ENCODE results near the gene TAB2.
A peak's percentile ranks its signal among the peaks of the same experiment; 100 is the strongest.

Gene TAB2, protein sequence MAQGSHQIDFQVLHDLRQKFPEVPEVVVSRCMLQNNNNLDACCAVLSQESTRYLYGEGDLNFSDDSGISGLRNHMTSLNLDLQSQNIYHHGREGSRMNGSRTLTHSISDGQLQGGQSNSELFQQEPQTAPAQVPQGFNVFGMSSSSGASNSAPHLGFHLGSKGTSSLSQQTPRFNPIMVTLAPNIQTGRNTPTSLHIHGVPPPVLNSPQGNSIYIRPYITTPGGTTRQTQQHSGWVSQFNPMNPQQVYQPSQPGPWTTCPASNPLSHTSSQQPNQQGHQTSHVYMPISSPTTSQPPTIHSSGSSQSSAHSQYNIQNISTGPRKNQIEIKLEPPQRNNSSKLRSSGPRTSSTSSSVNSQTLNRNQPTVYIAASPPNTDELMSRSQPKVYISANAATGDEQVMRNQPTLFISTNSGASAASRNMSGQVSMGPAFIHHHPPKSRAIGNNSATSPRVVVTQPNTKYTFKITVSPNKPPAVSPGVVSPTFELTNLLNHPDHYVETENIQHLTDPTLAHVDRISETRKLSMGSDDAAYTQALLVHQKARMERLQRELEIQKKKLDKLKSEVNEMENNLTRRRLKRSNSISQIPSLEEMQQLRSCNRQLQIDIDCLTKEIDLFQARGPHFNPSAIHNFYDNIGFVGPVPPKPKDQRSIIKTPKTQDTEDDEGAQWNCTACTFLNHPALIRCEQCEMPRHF
- 230 to 326 (median 275) reads per million in 4 experiments for total RNA-seq

DNA sequence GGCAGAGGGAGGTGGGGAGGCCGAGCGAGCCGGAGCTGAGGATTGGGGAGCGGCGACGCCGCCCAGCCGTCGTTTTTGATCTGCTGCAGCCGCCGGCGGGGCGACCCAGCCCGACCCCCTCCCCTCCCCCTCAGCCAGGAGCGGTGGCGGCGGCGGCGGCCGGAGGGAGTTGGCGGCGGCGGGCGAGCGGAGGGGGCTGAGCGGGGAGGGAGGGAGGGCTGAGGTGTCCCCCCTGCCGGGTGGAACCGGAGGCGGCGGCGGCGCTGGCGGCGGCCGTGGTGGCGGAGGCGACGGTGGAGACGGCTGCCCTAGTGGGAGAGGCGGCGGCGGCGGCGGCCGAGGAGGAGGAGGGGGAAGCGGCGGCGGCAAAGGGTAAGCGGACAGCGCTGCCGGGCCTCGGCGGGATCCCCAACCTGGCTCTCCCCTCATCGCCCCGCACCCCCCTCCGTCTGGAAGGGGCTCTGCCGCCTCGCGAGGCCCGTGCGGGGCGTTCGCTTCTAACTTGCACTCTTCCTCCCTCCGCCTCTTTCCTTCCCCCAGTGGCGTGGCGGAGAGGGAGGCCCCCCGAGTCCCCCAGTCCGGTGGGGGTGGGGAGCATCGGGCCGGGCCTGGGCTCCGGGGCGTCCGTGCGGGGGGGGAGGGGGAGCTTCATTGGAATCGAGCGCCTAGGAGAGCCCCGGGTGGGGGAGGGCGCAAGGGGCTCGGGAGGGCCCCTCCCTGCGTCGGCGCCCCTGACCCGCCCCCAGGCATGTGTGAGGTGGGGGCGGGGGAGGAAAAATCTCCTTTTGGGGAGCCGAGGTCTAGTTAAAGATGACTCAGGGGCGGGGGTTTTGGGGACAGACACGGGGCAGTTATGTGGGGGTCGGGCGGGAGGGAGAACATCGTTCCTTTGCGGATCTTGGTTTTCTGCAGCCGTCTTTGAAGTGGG is at the start of gene TAB2:
TAB2 (plus strand) TSS at position 69 of the 928 bp plus-strand sequence. CDS start 52,286 bp downstream, outside the sequence.
- peak; percentile 51 for DNase-seq

GRCh38 chr6:149268146-149268545 is 49.4 kb upstream of the TAB2 start:
- DNase-seq = no peak

DNA sequence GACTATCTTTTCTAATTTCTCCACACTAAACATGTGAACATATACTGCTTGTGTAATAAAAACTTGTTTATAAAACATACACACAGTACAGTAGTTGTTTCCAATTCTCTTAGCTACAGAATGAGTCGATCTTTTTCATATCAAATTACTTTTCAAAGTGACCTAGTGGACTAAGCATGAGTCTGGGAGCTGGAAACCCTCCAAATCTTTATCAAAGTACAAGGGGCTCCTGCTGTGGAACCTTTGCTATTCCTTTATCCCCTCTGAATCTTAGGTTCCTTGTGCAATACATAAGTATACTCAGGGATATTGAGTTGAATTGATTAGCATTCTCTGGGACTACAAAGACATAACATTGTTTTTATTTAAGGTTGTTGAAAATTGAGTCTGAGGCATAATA is 48.7 kb upstream of the TAB2 start:
- DNase-seq = no peak

DNA sequence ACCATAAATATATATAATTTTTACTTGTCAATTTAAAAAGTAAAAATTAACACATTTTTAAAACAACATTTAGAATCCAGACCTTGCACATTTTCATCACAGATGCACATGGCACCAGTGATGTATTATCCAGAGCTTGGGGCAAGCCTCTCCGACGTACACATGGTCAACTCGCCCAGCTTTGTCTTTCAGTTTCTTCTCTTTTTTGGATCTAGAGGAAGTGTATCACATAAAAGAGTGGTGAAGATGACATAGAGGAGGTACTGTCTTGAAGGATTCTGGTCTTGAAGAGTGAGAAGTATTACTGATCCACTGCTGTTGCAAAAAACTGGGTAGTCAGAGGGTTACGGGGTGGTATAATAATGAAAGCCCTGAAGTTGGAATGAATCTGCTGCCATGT is 46.9 kb upstream of the TAB2 start:
- no peak for DNase-seq

DNA sequence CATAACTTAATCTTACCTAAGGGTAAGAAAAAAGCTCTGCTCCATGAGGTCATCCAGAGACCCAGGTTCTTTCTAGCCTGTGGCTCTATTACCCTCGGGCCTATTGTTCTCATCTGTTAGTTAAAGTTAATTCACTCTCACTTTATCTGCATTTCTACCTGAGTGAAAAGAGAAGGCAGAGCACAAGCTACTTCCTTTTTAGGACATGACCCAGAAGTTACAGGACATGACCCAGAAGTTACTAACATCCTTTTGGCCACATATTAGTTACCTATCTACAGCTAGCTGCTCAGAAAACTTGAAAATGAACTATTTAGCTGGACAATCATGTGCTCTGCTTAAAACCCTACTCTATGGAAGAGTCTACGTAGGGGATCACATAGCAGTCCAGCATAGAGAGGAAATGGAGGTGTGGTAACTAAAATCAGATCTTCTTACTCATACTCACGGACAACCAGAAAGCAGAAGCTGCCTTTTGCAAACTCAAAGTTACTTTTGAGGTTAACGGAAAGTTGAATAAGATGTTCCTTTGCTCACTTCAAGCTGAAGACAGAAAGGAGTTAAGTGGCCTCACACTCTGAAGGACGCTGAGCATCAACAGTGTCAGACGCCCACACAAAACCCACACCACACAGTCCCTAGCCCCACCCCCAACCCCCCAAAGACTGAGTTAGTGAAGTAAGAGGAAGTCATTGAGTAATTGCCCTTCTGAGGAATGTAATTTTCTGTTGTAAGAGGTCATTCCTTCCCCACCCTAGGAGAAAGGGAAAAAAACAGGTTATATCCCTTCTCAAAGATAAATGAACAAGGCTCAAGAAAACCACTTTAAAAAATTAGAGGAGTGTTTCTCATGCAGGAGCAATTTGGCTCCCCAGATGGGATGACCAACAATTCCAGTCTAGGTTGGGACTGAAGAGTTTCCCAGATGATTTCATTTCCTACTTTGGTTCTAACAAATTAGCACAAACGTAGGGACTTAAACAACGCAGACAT is 45.9 kb upstream of the TAB2 start:
- peak; percentile 6 for DNase-seq

- DNase-seq = no peak
These were observed 44.2 kb upstream of the TAB2 start for GRCh38 chr6:149273318-149273717.

- no peak for DNase-seq
These were observed 41.9 kb upstream of the TAB2 start for GRCh38 chr6:149275621-149276020.

- no peak for DNase-seq
These were observed 39.9 kb upstream of the TAB2 start for GRCh38 chr6:149277621-149278020.

- DNase-seq = no peak
These were observed 38.5 kb upstream of the TAB2 start for GRCh38 chr6:149278997-149279396.

DNA sequence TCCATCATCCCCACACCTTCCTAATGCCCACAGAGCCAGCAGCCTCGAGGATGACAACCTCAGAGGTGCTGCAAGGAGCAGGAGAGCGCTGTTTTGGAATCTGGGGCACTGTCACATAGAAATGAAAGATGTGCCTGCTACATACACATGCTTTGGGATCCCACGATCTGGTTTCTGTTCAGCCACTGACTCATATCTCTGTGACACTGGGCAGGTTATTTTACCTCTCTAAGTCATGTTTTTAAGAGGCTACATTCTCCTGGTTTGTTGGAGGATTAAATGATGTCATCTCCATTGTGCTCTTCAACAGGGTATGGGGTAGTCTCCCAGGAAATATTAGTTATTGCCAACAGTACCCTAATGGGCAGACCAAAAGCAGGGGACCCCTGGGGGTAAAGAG is 32.6 kb upstream of the TAB2 start:
- DNase-seq = no peak

DNA sequence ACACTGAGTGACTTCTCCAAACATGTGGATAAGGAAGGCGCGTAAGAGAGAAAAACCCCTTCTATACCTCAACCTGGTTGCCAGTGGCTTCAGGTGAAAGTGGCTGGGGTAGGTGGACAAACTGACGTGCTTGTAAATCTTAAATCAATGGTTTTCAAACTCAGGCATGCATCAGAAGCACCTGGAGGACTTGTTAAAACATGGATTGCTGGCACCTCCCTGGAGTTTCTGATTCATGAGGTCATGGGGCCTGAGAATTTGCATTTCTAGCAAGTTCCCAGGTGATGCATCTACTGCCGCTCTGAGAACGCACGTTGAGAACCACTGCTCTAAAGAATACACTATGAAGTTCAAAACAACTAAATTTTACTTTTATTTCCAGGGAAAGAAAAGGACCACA is 31.9 kb upstream of the TAB2 start:
- no peak for DNase-seq

DNA sequence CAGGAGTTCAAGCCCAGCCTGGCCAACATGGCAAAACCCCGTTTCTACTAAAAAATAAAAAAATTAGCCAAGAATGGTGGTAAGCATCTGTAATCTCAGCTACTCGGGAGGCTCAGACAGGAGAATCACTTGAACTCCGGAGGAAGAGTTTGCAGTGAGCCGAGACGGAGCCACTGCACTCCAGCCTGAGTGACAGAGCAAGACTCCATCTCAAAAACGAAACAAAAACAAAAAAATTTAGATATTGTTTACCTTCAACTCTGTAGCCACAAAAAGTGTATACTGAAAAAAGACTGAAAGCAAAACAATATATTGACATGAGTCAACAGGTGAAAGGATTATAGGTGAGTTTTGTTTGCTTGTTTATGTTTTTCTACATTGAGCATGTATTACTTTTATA is 30.6 kb upstream of the TAB2 start:
- DNase-seq = no peak

DNA sequence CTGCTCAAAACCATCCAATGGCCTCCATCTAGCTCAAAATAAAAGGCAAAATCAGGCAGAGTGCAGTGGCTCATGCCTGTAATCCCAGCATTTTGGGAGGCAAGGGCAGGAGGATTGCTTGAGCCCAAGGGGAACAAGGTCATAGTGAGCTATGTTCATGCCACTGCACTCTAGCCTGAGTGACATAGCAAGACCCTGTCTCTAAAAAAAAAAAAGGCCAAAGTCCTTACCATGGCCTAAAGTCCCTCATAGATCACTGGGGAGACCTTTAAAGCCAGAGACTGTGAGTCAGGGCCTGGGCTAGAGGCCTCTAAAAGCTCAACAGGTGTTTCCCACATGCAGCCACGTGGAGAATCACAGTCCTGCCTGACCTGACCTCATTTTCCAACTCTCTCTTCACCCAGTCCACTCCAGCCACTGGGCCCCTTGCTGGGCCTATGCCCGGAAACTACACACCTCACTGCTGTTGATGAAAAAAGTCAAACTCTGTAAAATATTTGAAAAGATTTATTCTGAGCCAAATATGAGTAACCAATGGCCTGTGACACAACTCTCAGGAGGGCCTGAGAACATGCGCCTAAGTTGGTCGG is 28.2 kb upstream of the TAB2 start:
- no peak for DNase-seq

GRCh38 chr6:149289966-149290365 is 27.5 kb upstream of the TAB2 start:
- DNase-seq = no peak

GRCh38 chr6:149293244-149293643 is 24.3 kb upstream of the TAB2 start:
- no peak for DNase-seq

GRCh38 chr6:149300563-149300962 is 16.9 kb upstream of the TAB2 start:
- DNase-seq = no peak

DNA sequence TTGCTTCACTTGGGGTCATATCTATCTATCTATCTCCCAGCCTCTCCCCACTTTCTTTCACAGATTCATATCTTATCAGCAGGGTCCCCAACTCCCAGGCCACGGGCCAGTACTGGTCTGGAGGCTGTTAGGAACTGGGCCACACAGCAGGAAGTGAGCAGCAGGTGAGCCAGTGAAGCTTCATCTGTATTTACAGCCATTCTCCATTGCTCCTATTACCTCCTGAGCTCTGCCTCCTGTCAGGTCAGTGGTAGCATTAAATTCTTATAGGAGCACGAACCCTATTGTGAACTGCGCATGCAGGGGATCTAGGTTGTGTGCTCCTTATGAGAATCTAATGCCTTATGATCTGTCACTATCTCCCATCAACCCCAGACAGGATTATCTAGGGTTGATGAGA is 14.8 kb upstream of the TAB2 start:
- no peak for DNase-seq

GRCh38 chr6:149303468-149303867 is 14.0 kb upstream of the TAB2 start:
- DNase-seq = no peak

DNA sequence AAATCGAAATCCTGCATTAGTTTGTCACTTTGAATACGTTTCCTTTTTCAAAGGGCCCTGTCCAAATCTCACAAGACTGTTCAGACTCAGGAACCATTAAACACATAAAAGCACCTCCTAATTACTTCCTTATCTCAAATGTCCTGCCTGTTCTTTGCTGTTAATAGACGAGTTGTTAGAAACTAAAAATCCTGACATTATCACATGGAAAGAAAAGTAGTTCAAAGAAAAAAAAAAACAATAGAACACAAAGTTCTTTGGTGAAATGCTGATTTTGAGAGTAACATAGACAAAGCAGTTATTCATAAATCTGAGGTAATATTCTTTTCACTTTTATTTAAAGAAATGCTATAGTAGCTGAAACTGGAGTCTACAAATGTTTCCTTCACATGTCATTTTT is 12.1 kb upstream of the TAB2 start:
- no peak for DNase-seq

- DNase-seq = no peak
These were observed 10.5 kb upstream of the TAB2 start for GRCh38 chr6:149306967-149307366.

DNA sequence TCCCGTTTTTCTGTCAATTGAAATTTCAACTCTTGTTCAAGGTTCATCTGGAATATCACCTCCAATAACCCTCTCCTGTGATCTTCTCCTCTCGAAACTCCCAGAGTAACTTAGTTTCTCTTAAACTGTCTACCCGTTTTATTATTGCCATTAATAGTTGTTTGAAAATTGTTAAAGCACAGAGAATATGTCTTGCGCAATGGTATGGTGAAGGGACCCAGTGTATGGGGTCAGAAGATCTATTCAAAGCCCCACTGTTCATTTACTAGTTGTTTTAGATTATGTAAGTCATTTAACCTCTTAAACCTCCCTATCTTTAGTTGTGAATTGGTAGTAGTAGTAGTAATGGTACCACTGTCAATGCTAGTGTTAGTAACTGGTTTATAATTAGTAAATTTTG is 6.2 kb upstream of the TAB2 start:
- no peak for DNase-seq

DNA sequence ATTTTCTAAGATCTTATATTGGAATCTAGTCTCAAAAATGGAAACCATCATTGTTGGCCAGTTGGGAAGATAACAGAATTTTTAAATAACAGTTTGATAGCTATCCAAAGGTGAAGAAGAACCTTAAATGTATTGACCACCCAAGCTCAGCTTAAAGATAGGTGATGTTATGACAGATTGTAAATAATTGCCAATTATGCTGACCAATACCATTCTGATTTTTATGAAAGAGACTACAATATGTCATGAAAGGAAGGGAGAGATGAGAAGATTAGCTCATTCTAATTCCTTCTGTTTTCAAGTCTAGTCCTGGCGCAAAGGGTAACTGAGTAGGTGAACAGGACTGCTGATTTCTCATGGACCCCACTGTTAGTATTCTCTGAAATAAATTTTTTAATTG is 5.7 kb upstream of the TAB2 start:
- no peak for DNase-seq

All from effector CD8-positive, alpha-beta T cell (primary cell).